H1 (cell line): ENCODE results near the gene RPL13A. TPM values are rescaled to one million over a fixed set of nuclear protein-coding genes. Genes with fewer than 3 reads are reported as not detected.

Experiments
- CTCF ChIP-seq, 3 experiments: IDR thresholded peaks; 1 replicate in 2 of 3; 2 replicates in 1 of 3; pipeline versions ENCODE4 v1.5.1 to v1.6.1; 2011; ENCODE audit warnings: low read length in 3 of 3, mild to moderate bottlenecking in 3 of 3, inconsistent platforms in 2 of 3, low read depth in 1 of 3, moderate library complexity in 1 of 3; ENCODE audit not compliant: insufficient read depth in 1 of 3; ENCODE audit errors: control extremely low read depth in 1 of 3
- MAX ChIP-seq: IDR thresholded peaks from 2 replicates; pipeline ENCODE4 v1.6.1; 2012; ENCODE audit warnings: inconsistent platforms
- POU5F1 ChIP-seq: IDR thresholded peaks from 2 replicates; pipeline ENCODE4 v1.6.1; 2011; ENCODE audit warnings: low read depth, mild to moderate bottlenecking, low read length, moderate library complexity
- SAP30 ChIP-seq: fragments of 300-600 bp; sonication (generic); IDR thresholded peaks from 2 replicates; pipeline ENCODE4 v1.7.1; 2012; ENCODE audit warnings: low read length, moderate library complexity, mild to moderate bottlenecking, inconsistent platforms; ENCODE audit not compliant: insufficient read depth, insufficient replicate concordance
- SIN3A ChIP-seq, 2 experiments: IDR thresholded peaks in 1 of 2; conservative IDR thresholded peaks in 1 of 2; 2 replicates each; pipeline ENCODE4 v1.6.1; 2011 to 2012; ENCODE audit warnings: low read length in 2 of 2, improper control_type of control experiment in 1 of 2, low read depth in 1 of 2, mild to moderate bottlenecking in 1 of 2
- SP1 ChIP-seq: IDR thresholded peaks from 2 replicates; pipeline ENCODE4 v1.6.1; 2011; ENCODE audit warnings: low read depth, low read length
- TAF7 ChIP-seq: optimal IDR thresholded peaks from 2 replicates; pipeline ENCODE3; 2011; ENCODE audit warnings: low read depth, mild to moderate bottlenecking, inconsistent platforms, low read length, moderate library complexity, borderline replicate concordance
- TBP ChIP-seq: IDR thresholded peaks from 2 replicates; pipeline ENCODE4 v1.6.1; 2011; ENCODE audit warnings: low read depth, low read length, improper control_type of control experiment
- TCF12 ChIP-seq: IDR thresholded peaks from 2 replicates; pipeline ENCODE4 v1.6.1; 2011; ENCODE audit warnings: low read depth, mild to moderate bottlenecking, low read length
- polyA plus RNA-seq, 7 experiments: library from polyadenylated mRNA; depleted of rRNA in 3 of 7; stranded (reverse) in 5 of 7; unstranded in 2 of 7; fragments of >200 nt in 5 of 7; fragments of 200-250 nt in 2 of 7; gene quantifications; 1 replicate in 5 of 7; 2 replicates in 1 of 7; 4 replicates in 1 of 7; pipeline versions ENCODE4 v1.2.1 to v1.2.3, GENCODE V29; 2011 to 2013; ENCODE audit warnings: missing spikeins in 2 of 7, mixed read lengths in 2 of 7
- total RNA-seq: library from RNA; stranded (reverse); fragmentation: NEBNext Ultra II Directional; extraction: Animal tissue kit (Norgen Biotek cat#: 25700); gene quantifications from 2 replicates; pipeline ENCODE4 v1.2.1, GENCODE V29; 2021

RPL13A gene
- total and polyA plus RNA-seq, 2 of the 8 experiments (the other 6 are each of a cell fraction or from before 2014, with no cell fraction given) = 3,305 to 8,868 TPM

- TF ChIP-seq MAX = peak; percentile 87
- no peak for TF ChIP-seq TBP
- no peak for TF ChIP-seq SP1
- peak; percentile 36 for TF ChIP-seq SAP30
- TF ChIP-seq CTCF (IDR thresholded peaks at IDR 0.05; ENCODE audit: control extremely low read depth in 1 of 3, insufficient read depth in 1 of 3, low read depth in 1 of 3, low read length in 3 of 3) = peak; percentile 22 to 76 (median 53)
- no peak for TF ChIP-seq TAF7
- no peak for TF ChIP-seq TCF12
- peak; percentile 44 to 63; a peak in 2 of 4 replicates for TF ChIP-seq SIN3A (conservative IDR thresholded peaks at IDR 0.05 in 1 of 2, IDR thresholded peaks at IDR 0.05 in 1 of 2; ENCODE audit: low read depth in 1 of 2, low read length in 2 of 2)
- no peak for TF ChIP-seq POU5F1
Observed at GRCh38 chr19:49533551-49534488, 46.4 kb downstream of the RPL13A start (continued).
